H1 (cell line): ENCODE data around the gene S1PR3. TPM values are rescaled to one million over a fixed set of nuclear protein-coding genes. Genes with fewer than 3 reads are reported as not detected.

Experiments
- CTCF ChIA-PET: fragments of 300-600 bp; sonication (Branson Sonifier 250); formaldehyde crosslinking; loops from one replicate; lab custom pipeline; 2021; ENCODE audit not compliant: partially characterized antibody; lab: Charles Lee
- POLR2A ChIA-PET: fragments of 300-600 bp; sonication (Branson Sonifier 250); formaldehyde crosslinking; loops from one replicate; lab custom pipeline; 2021; ENCODE audit warnings: inconsistent platforms; ENCODE audit not compliant: partially characterized antibody; lab: Charles Lee
- DNase-seq, 2 experiments: peaks; one replicate each; pipeline versions ENCODE4 v3.0.0 to v3.0.0-alpha.2; 2010 to 2022; ENCODE audit warnings: low spot score in 2 of 2, low read depth in 1 of 2, mixed read lengths in 1 of 2
- FAIRE-seq: peaks from 2 replicates; lab custom pipeline; 2011; peaks lifted over from hg19 to GRCh38; lab: Jason Lieb, UNC
- H2AFZ ChIP-seq: 2 replicates; pipeline ENCODE4 v1.8.1; 2012; ENCODE audit warnings: low read length, inconsistent platforms
- H2AK5ac ChIP-seq: 2 replicates; pipeline ENCODE4 v1.6.1; 2013; ENCODE audit warnings: low read depth, low read length
- H2BK120ac ChIP-seq: replicated peaks from 2 replicates; pipeline ENCODE3; 2013; ENCODE audit warnings: low read depth, low read length, inconsistent platforms
- H2BK12ac ChIP-seq: 2 replicates; pipeline ENCODE4 v1.6.1; 2013; ENCODE audit warnings: low read depth, low read length
- H2BK15ac ChIP-seq: 2 replicates; pipeline ENCODE4 v1.6.1; 2013; ENCODE audit warnings: low read length
- H2BK20ac ChIP-seq: 2 replicates; pipeline ENCODE4 v1.6.1; 2013; ENCODE audit warnings: low read length
- H2BK5ac ChIP-seq: 2 replicates; pipeline ENCODE4 v1.6.1; 2013; ENCODE audit warnings: low read depth, low read length
- H3K14ac ChIP-seq: 2 replicates; pipeline ENCODE4 v1.6.1; 2013; ENCODE audit warnings: inconsistent platforms; ENCODE audit not compliant: insufficient read length
- H3K18ac ChIP-seq: 2 replicates; pipeline ENCODE4 v1.6.1; 2013; ENCODE audit warnings: low read length; ENCODE audit errors: extremely low read depth
- H3K23ac ChIP-seq: 2 replicates; pipeline ENCODE4 v1.6.1; 2013; ENCODE audit warnings: inconsistent platforms; ENCODE audit not compliant: insufficient read length
- H3K23me2 ChIP-seq: 2 replicates; pipeline ENCODE4 v1.6.1; 2013; ENCODE audit warnings: low read depth, low read length
- H3K27ac ChIP-seq: 2 replicates; pipeline ENCODE4 v1.6.1; 2011; ENCODE audit warnings: low read depth, low read length, inconsistent platforms
- H3K27me3 ChIP-seq, 4 experiments: replicated peaks in 1 of 4; 1 replicate in 1 of 4; 2 replicates in 3 of 4; pipeline versions ENCODE4 v1.6.1 to v1.8.1; 2011 to 2013; ENCODE audit warnings: low read length in 3 of 4, mild to moderate bottlenecking in 3 of 4, inconsistent platforms in 2 of 4, mixed read lengths in 2 of 4, moderate library complexity in 1 of 4; ENCODE audit not compliant: control insufficient read depth in 3 of 4, insufficient read depth in 3 of 4; ENCODE audit errors: extremely low read depth in 1 of 4
- H3K36me3 ChIP-seq, 4 experiments: 2 replicates each; pipeline versions ENCODE4 v1.6.1 to v1.8.1; 2011 to 2013; ENCODE audit warnings: mild to moderate bottlenecking in 4 of 4, low read length in 3 of 4, moderate library complexity in 2 of 4, control low read depth in 1 of 4, inconsistent platforms in 1 of 4; ENCODE audit not compliant: insufficient read depth in 4 of 4, control insufficient read depth in 2 of 4
- H3K4ac ChIP-seq: replicated peaks from 2 replicates; pipeline ENCODE3; 2013; ENCODE audit warnings: low read length, low read depth, mixed read lengths, inconsistent platforms; ENCODE audit not compliant: insufficient read length
- H3K4me1 ChIP-seq, 4 experiments: replicated peaks in 1 of 4; 1 replicate in 1 of 4; 2 replicates in 3 of 4; pipeline versions ENCODE4 v1.6.1 to v1.8.1; 2011 to 2013; ENCODE audit warnings: low read length in 3 of 4, inconsistent platforms in 2 of 4, mixed read lengths in 1 of 4; ENCODE audit not compliant: insufficient read depth in 4 of 4, control insufficient read depth in 3 of 4
- H3K4me2 ChIP-seq, 2 experiments: 2 replicates each; pipeline versions ENCODE4 v1.6.1 to v1.8.1; 2011 to 2013; ENCODE audit warnings: low read depth in 2 of 2, low read length in 2 of 2, control low read depth in 1 of 2, inconsistent platforms in 1 of 2, mild to moderate bottlenecking in 1 of 2; ENCODE audit not compliant: insufficient read depth in 1 of 2
- H3K4me3 ChIP-seq, 4 experiments: fragments of 200-600, 300-600 bp in 1 of 4; sonication (generic), shearing (Covaris generic), sonication (Bioruptor Twin) in 1 of 4; 2 replicates each; pipeline versions ENCODE4 v1.5.1 to v1.8.1; 2011 to 2016; ENCODE audit warnings: low read length in 4 of 4, low read depth in 3 of 4, control low read depth in 2 of 4, inconsistent platforms in 2 of 4, mild to moderate bottlenecking in 2 of 4, mixed read lengths in 1 of 4, moderate library complexity in 1 of 4; ENCODE audit not compliant: insufficient read depth in 2 of 4; ENCODE audit errors: extremely low read depth in 1 of 4
- H3K56ac ChIP-seq: replicated peaks from 2 replicates; pipeline ENCODE3; 2013; ENCODE audit warnings: low read depth, mild to moderate bottlenecking, mixed read lengths, low read length, inconsistent platforms; ENCODE audit not compliant: insufficient read length
- H3K79me1 ChIP-seq: 2 replicates; pipeline ENCODE4 v1.6.1; 2013; ENCODE audit warnings: low read depth, low read length, control low read depth
- H3K79me2 ChIP-seq, 2 experiments: 2 replicates each; pipeline versions ENCODE4 v1.6.1 to v1.8.1; 2012 to 2013; ENCODE audit warnings: low read length in 2 of 2, mild to moderate bottlenecking in 2 of 2, inconsistent platforms in 1 of 2; ENCODE audit not compliant: insufficient read depth in 2 of 2, control insufficient read depth in 1 of 2
- H3K9ac ChIP-seq, 4 experiments: replicated peaks in 1 of 4; 1 replicate in 1 of 4; 2 replicates in 3 of 4; pipeline versions ENCODE4 v1.6.1 to v1.8.1; 2011 to 2013; ENCODE audit warnings: low read depth in 3 of 4, low read length in 3 of 4, control low read depth in 2 of 4, mild to moderate bottlenecking in 2 of 4, moderate library complexity in 2 of 4, inconsistent platforms in 1 of 4; ENCODE audit errors: extremely low read depth in 1 of 4
- H3K9me3 ChIP-seq, 2 experiments: 2 replicates each; pipeline versions ENCODE4 v1.6.1 to v1.8.1; 2012 to 2013; ENCODE audit warnings: mild to moderate bottlenecking in 2 of 2, moderate library complexity in 2 of 2, control low read depth in 1 of 2, inconsistent platforms in 1 of 2, low read depth in 1 of 2, low read length in 1 of 2, mixed read lengths in 1 of 2; ENCODE audit not compliant: insufficient read depth in 2 of 2
- H4K20me1 ChIP-seq, 2 experiments: replicated peaks in 1 of 2; 2 replicates each; pipeline versions ENCODE3 to v1.8.1; 2011 to 2013; ENCODE audit warnings: inconsistent platforms in 2 of 2, low read length in 2 of 2, mild to moderate bottlenecking in 1 of 2; ENCODE audit not compliant: insufficient read depth in 2 of 2, control insufficient read depth in 1 of 2
- H4K5ac ChIP-seq: 2 replicates; pipeline ENCODE4 v1.6.1; 2013; ENCODE audit warnings: low read length, low read depth, mixed read lengths, inconsistent platforms; ENCODE audit not compliant: insufficient read length
- H4K8ac ChIP-seq: 2 replicates; pipeline ENCODE4 v1.8.0; 2013; ENCODE audit warnings: mild to moderate bottlenecking, moderate library complexity, low read length, inconsistent platforms; ENCODE audit not compliant: insufficient read depth; ENCODE audit errors: extremely low read depth
- H4K91ac ChIP-seq: replicated peaks from 2 replicates; pipeline ENCODE3; 2013; ENCODE audit warnings: low read length, mixed read lengths, inconsistent platforms; ENCODE audit not compliant: insufficient read length
- BRCA1 ChIP-seq: IDR thresholded peaks from 2 replicates; pipeline ENCODE4 v1.6.1; 2012; ENCODE audit warnings: low read depth, low read length, improper control_type of control experiment
- CBX8 ChIP-seq: fragments of 300-800, 300-1000 bp; sonication (generic); IDR thresholded peaks from 2 replicates; pipeline ENCODE4 v1.7.1; 2016; ENCODE audit warnings: low read depth, low read length, borderline replicate concordance
- CEBPB ChIP-seq: IDR thresholded peaks from 2 replicates; pipeline ENCODE4 v1.6.1; 2012; ENCODE audit warnings: low read depth, low read length
- CHD2 ChIP-seq: IDR thresholded peaks from 2 replicates; pipeline ENCODE4 v1.6.1; 2012; ENCODE audit warnings: low read length, improper control_type of control experiment
- EP300 ChIP-seq, 2 experiments: IDR thresholded peaks; 1 replicate in 1 of 2; 2 replicates in 1 of 2; pipeline ENCODE4 v1.6.1; 2011 to 2012; ENCODE audit warnings: low read depth in 2 of 2, low read length in 2 of 2, mild to moderate bottlenecking in 2 of 2, borderline replicate concordance in 1 of 2, inconsistent platforms in 1 of 2, moderate library complexity in 1 of 2
- GTF2F1 ChIP-seq: IDR thresholded peaks from 2 replicates; pipeline ENCODE4 v1.6.1; 2012; ENCODE audit warnings: low read depth, low read length, improper control_type of control experiment, borderline replicate concordance
- JUND ChIP-seq: IDR thresholded peaks from 2 replicates; pipeline ENCODE4 v1.6.1; 2011; ENCODE audit warnings: mild to moderate bottlenecking, improper control_type of control experiment, low read length
- KDM4A ChIP-seq: IDR thresholded peaks from one replicate; pipeline ENCODE4 v1.7.1; 2012; ENCODE audit warnings: low read depth, mild to moderate bottlenecking, moderate library complexity, low read length, inconsistent platforms; ENCODE audit not compliant: severe bottlenecking
- POLR2AphosphoS5 ChIP-seq: IDR thresholded peaks from 2 replicates; pipeline ENCODE4 v1.6.1; 2011; ENCODE audit warnings: low read depth, low read length
- RBBP5 ChIP-seq: IDR thresholded peaks from 2 replicates; pipeline ENCODE4 v1.7.1; 2012; ENCODE audit warnings: low read depth, mild to moderate bottlenecking, inconsistent platforms, low read length, moderate library complexity, borderline replicate concordance
- SIX5 ChIP-seq: IDR thresholded peaks from 2 replicates; pipeline ENCODE4 v1.6.1; 2011; ENCODE audit warnings: mild to moderate bottlenecking, low read depth, low read length
- SP1 ChIP-seq: IDR thresholded peaks from 2 replicates; pipeline ENCODE4 v1.6.1; 2011; ENCODE audit warnings: low read depth, low read length
- SRF ChIP-seq: IDR thresholded peaks from 2 replicates; pipeline ENCODE4 v1.6.1; 2011; ENCODE audit warnings: mild to moderate bottlenecking, low read depth, low read length, moderate library complexity
- TCF12 ChIP-seq: IDR thresholded peaks from 2 replicates; pipeline ENCODE4 v1.6.1; 2011; ENCODE audit warnings: low read depth, mild to moderate bottlenecking, low read length
- TEAD4 ChIP-seq: IDR thresholded peaks from 2 replicates; pipeline ENCODE4 v1.6.1; 2012; ENCODE audit warnings: low read depth, low read length, inconsistent platforms, mixed read lengths
- WGBS, 2 experiments: shearing (Covaris generic) in 1 of 2; methylation state at CpG; one replicate each; pipeline versions ENCODE4 v1.1.6 to v1.1.7; 2013 to 2015; ENCODE audit warnings: low lambda C conversion rate in 2 of 2, mixed read lengths in 2 of 2, inconsistent platforms in 1 of 2, low coverage in 1 of 2, missing lambda C conversion rate in 1 of 2; ENCODE audit not compliant: insufficient replicate concordance in 2 of 2, insufficient coverage in 1 of 2, insufficient read length in 1 of 2; ENCODE audit errors: extremely low coverage in 1 of 2, missing lambda C conversion rate in 1 of 2; 5-methylcytosine and 5-hydroxymethylcytosine counted together
- polyA plus RNA-seq, 7 experiments: library from polyadenylated mRNA; depleted of rRNA in 3 of 7; stranded (reverse) in 5 of 7; unstranded in 2 of 7; fragments of >200 nt in 5 of 7; fragments of 200-250 nt in 2 of 7; gene quantifications; 1 replicate in 5 of 7; 2 replicates in 1 of 7; 4 replicates in 1 of 7; pipeline versions ENCODE4 v1.2.1 to v1.2.3, GENCODE V29; 2011 to 2013; ENCODE audit warnings: missing spikeins in 2 of 7, mixed read lengths in 2 of 7
- total RNA-seq: library from RNA; stranded (reverse); fragmentation: NEBNext Ultra II Directional; extraction: Animal tissue kit (Norgen Biotek cat#: 25700); gene quantifications from 2 replicates; pipeline ENCODE4 v1.2.1, GENCODE V29; 2021

S1PR3 gene
- total and polyA plus RNA-seq, 2 of the 8 experiments (the other 6 are each of a cell fraction or from before 2014, with no cell fraction given), result 3.7 to 6.4 TPM

DNA sequence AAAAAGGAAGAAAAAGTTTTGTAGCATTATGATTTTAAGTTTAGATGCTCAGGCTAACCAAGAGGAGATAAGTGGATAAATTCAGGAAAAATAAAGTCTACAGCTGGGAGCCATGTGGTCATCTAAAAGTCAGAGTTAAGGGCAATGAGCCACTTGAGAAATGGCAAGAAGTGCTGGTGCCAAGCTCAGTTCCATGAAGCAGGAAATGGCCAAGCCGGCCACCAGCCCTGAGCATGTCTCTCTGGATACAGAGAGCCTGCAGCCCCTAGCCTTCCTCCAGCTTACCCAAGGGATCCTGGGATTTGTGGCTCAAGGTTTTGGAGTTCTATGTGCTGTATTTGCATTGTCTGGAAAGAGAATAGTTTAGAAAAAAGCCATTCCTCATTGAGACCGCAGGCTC is 12.2 kb upstream of the S1PR3 start:
- Histone ChIP-seq H3K56ac (no peak overlapping the region), H2BK5ac (no peak overlapping the region), H2AFZ (no peak overlapping the region), H3K4me2 (no peak overlapping the region), H3K4me3 (no peak overlapping the region), H3K14ac (no peak overlapping the region), H3K79me2 (peaks cover 0 to under 1% of the 10 kb centered on the region in 2 experiments; a peak in 1 of 4 replicates), H3K79me1 (no peaks in the 10 kb centered on the region), H3K36me3 (peaks cover 0 to 2% (median 0%) of the 10 kb centered on the region in 4 experiments; a peak in 1 of 8 replicates), H3K27me3 (no peaks in the 10 kb centered on the region), H2BK12ac (no peak overlapping the region), H2BK15ac (no peak overlapping the region), H4K20me1 (peaks cover 0 to 5% of the 10 kb centered on the region in 2 experiments), H2BK120ac (no peak overlapping the region), H2AK5ac (no peak overlapping the region), H3K9ac (no peak overlapping the region), H3K23me2 (peaks cover 4% of the 10 kb centered on the region; the same call in 1 of the 2 replicates), H3K27ac (no peak overlapping the region), H4K5ac (no peak overlapping the region), H3K4me1 (no peaks in the 10 kb centered on the region), H2BK20ac (no peak overlapping the region), H3K18ac (no peak overlapping the region), H3K23ac (no peak overlapping the region), H3K4ac (no peak overlapping the region), H3K9me3 (peaks cover 2 to 9% of the 10 kb centered on the region in 2 experiments; a peak in 2 of 4 replicates), H4K91ac (no peak overlapping the region), H4K8ac (no peak overlapping the region)
- TF ChIP-seq CEBPB (no peak), SP1 (no peak), TCF12 (no peak), CHD2 (no peak), KDM4A (no peak), TEAD4 (no peak), GTF2F1 (no peak), RBBP5 (no peak), BRCA1 (no peak), JUND (no peak), EP300 (IDR thresholded peaks at IDR 0.05; ENCODE audit: borderline replicate concordance in 1 of 2, low read depth in 2 of 2, low read length in 2 of 2) (no peak), SRF (no peak), CBX8 (no peak), POLR2AphosphoS5 (no peak), SIX5 (no peak)
- 97% methylated on average over 2 of the region's 2 CpGs; no CpG with 5 or more reads in 1 of the 2 experiments for WGBS, 2 experiments
- DNase-seq (no peak), FAIRE-seq (no peak)
- ChIA-PET CTCF (no interaction called here), POLR2A (no interaction called here)
